T-cell (primary cell): ENCODE measurements around the gene VANGL1. TPM values are rescaled to one million over a fixed set of nuclear protein-coding genes. Genes with fewer than 3 reads are reported as not detected.

ENCODE experiments used
- ATAC-seq, 4 experiments: fragments of 200-7000 bp in 3 of 4; fragments of 150-1000 bp in 1 of 4; cut with Tn5 transposase; replicated peaks in 1 of 4; 1 replicate in 3 of 4; 2 replicates in 1 of 4; pipeline ENCODE4 v1.10.0; 2021; ENCODE audit warnings: moderate library complexity in 3 of 4, mild to moderate bottlenecking in 2 of 4, moderate number of reproducible peaks in 1 of 4
- CTCF ChIA-PET, 2 donors: fragments of 300-600 bp; sonication (Branson Sonifier 250); formaldehyde crosslinking; loops; one replicate each; lab custom pipeline; 2022; ENCODE audit warnings: antibody characterized with exemption in 2 of 2; lab: Charles Lee
- POLR2A ChIA-PET, 2 donors: fragments of 300-600 bp; sonication (Branson Sonifier 250); formaldehyde crosslinking; loops; one replicate each; lab custom pipeline; 2022; ENCODE audit warnings: antibody characterized with exemption in 2 of 2; lab: Charles Lee
- DNase-seq, 35 experiments: peaks; one replicate each; pipeline versions ENCODE4 v3.0.0 to v3.0.0-alpha.2; 2013 to 2023
- H3K27ac ChIP-seq: one replicate; pipeline ENCODE4 v1.5.1; 2013; ENCODE audit warnings: low read length
- H3K27me3 ChIP-seq, 2 experiments: replicated peaks in 1 of 2; 1 replicate in 1 of 2; 2 replicates in 1 of 2; pipeline versions ENCODE4 v1.6.1 to v1.7.0; 2013; ENCODE audit warnings: low read length in 1 of 2, mixed read lengths in 1 of 2; ENCODE audit not compliant: control insufficient read depth in 2 of 2, insufficient read depth in 2 of 2; ENCODE audit errors: extremely low read depth in 1 of 2
- H3K36me3 ChIP-seq, 2 donors: 1 replicate in 1 of 2; 2 replicates in 1 of 2; pipeline versions ENCODE4 v1.6.1 to v1.7.0; 2013; ENCODE audit warnings: low read length in 1 of 2; ENCODE audit not compliant: control insufficient read depth in 2 of 2, insufficient read depth in 1 of 2; ENCODE audit errors: extremely low read depth in 1 of 2
- H3K4me1 ChIP-seq, 2 experiments: 1 replicate in 1 of 2; 2 replicates in 1 of 2; pipeline versions ENCODE4 v1.6.1 to v1.7.0; 2013; ENCODE audit warnings: low read length in 2 of 2, mixed read lengths in 1 of 2; ENCODE audit not compliant: insufficient read depth in 2 of 2, control insufficient read depth in 1 of 2; ENCODE audit errors: extremely low read depth in 1 of 2
- H3K4me3 ChIP-seq, 2 donors: 1 replicate in 1 of 2; 2 replicates in 1 of 2; pipeline versions ENCODE4 v1.5.1 to v1.7.0; 2013; ENCODE audit warnings: mild to moderate bottlenecking in 2 of 2, low read length in 1 of 2, moderate library complexity in 1 of 2; ENCODE audit not compliant: control insufficient read depth in 1 of 2; ENCODE audit errors: extremely low read depth in 1 of 2
- H3K9me3 ChIP-seq: 2 replicates; pipeline ENCODE4 v1.7.0; 2013
- H3K27ac Mint-ChIP-seq, 2 donors: one replicate each; pipeline ENCODE4 v1.8.0; 2020 to 2021; ENCODE audit warnings: mild to moderate bottlenecking in 2 of 2, mixed read lengths in 2 of 2
- H3K27me3 Mint-ChIP-seq, 2 donors: one replicate each; pipeline ENCODE4 v1.8.0; 2021 to 2022; ENCODE audit warnings: mixed read lengths in 2 of 2
- H3K36me3 Mint-ChIP-seq: one replicate; pipeline ENCODE4 v1.8.0; 2021; ENCODE audit warnings: mixed read lengths
- H3K4me1 Mint-ChIP-seq, 3 donors: one replicate each; pipeline ENCODE4 v1.8.0; 2020 to 2022; ENCODE audit warnings: mixed read lengths in 3 of 3, mild to moderate bottlenecking in 1 of 3
- H3K4me3 Mint-ChIP-seq, 3 donors: one replicate each; pipeline ENCODE4 v1.8.0; 2020 to 2022; ENCODE audit warnings: mild to moderate bottlenecking in 3 of 3, mixed read lengths in 3 of 3, moderate library complexity in 3 of 3
- H3K9me3 Mint-ChIP-seq, 3 donors: one replicate each; pipeline ENCODE4 v1.8.0; 2020 to 2022; ENCODE audit warnings: mixed read lengths in 3 of 3
- WGBS: methylation state at CpG from one replicate; pipeline ENCODE4 v1.1.5; 2013; ENCODE audit warnings: missing lambda C conversion rate; ENCODE audit not compliant: insufficient coverage; 5-methylcytosine and 5-hydroxymethylcytosine counted together
- total RNA-seq, 35 experiments: library from RNA in 6 of 35; stranded (reverse) in 6 of 35; fragments of 120-200 nt in 1 of 35; gene quantifications; one replicate each; pipeline versions ENCODE4 v1.2.1 to v1.2.4 and lab custom pipeline; 2013 to 2026

Gene VANGL1
- total RNA-seq, 5 donors from 2014 or later (not counting 1 experiment from before 2014, with no cell fraction given) = 1.7 to 2.5 (median 2.4) TPM

GRCh38 chr1:115672224-115673009 lies 30.6 kb downstream of the VANGL1 start:
- Histone ChIP-seq H3K36me3 (peaks cover 0 to 6% of the 10 kb centered on the region in 2 donors), H3K27me3 (no peaks in the 10 kb centered on the region), H3K4me3 (no peak overlapping the region), H3K4me1 (no peaks in the 10 kb centered on the region), H3K27ac (no peak overlapping the region), H3K9me3 (no peaks in the 10 kb centered on the region)
- 93% methylated on average over 13 of the region's 13 CpGs for WGBS
- DNase-seq (no peak), ATAC-seq (no peak)
- no peaks in the 10 kb centered on the region for H3K9me3 Mint-ChIP-seq
- POLR2A ChIA-PET = no interaction called here
- no peaks in the 10 kb centered on the region for H3K36me3 Mint-ChIP-seq
- peaks cover 0 to 3% (median 0%) of the 10 kb centered on the region in 3 donors for H3K4me1 Mint-ChIP-seq
- H3K27me3 Mint-ChIP-seq = no peaks in the 10 kb centered on the region
- CTCF ChIA-PET = interaction anchor here in 1 of 2 donors (0.6 kb wide), 1 partner anchor 32 kb away, joined by 4 read pairs; no protein-coding TSS in a partner anchor
- H3K27ac Mint-ChIP-seq = no peak overlapping the region
- no peak overlapping the region for H3K4me3 Mint-ChIP-seq

- ChIA-PET POLR2A (no interaction called here), CTCF (no interaction called here)
- H3K27ac Mint-ChIP-seq = no peak overlapping the region
- Histone ChIP-seq H3K27ac (no peak overlapping the region), H3K27me3 (no peaks in the 10 kb centered on the region), H3K4me1 (no peaks in the 10 kb centered on the region), H3K36me3 (peaks cover 0 to 2% of the 10 kb centered on the region in 2 donors), H3K4me3 (no peak overlapping the region), H3K9me3 (no peaks in the 10 kb centered on the region)
- H3K36me3 Mint-ChIP-seq = no peaks in the 10 kb centered on the region
- ATAC-seq (no peak), DNase-seq (no peak)
- WGBS = 95% methylated on average over 5 of the region's 7 CpGs
- no peaks in the 10 kb centered on the region for H3K9me3 Mint-ChIP-seq
- no peaks in the 10 kb centered on the region for H3K27me3 Mint-ChIP-seq
- no peak overlapping the region for H3K4me3 Mint-ChIP-seq
- peaks cover 0 to 3% (median 0%) of the 10 kb centered on the region in 3 donors for H3K4me1 Mint-ChIP-seq
These were observed 34.9 kb downstream of the VANGL1 start for GRCh38 chr1:115676498-115677181.

- no peak for DNase-seq
- H3K27ac ChIP-seq = no peak overlapping the region
- no peaks in the 10 kb centered on the region for H3K4me1 ChIP-seq
- no peak overlapping the region for H3K4me3 Mint-ChIP-seq
- 91% methylated on average over 1 of the region's 3 CpGs for WGBS
- H3K27me3 Mint-ChIP-seq = no peaks in the 10 kb centered on the region
- CTCF ChIA-PET = no interaction called here
- no peak for ATAC-seq
- no peaks in the 10 kb centered on the region for H3K27me3 ChIP-seq
- H3K36me3 Mint-ChIP-seq = no peaks in the 10 kb centered on the region
- H3K4me3 ChIP-seq = no peak overlapping the region
- peaks cover 0 to 2% of the 10 kb centered on the region in 2 donors for H3K36me3 ChIP-seq
- H3K9me3 ChIP-seq = no peaks in the 10 kb centered on the region
- H3K27ac Mint-ChIP-seq = no peak overlapping the region
- peaks cover 0 to 3% (median 0%) of the 10 kb centered on the region in 3 donors for H3K4me1 Mint-ChIP-seq
- POLR2A ChIA-PET = no interaction called here
- H3K9me3 Mint-ChIP-seq = no peaks in the 10 kb centered on the region
These were observed 35.4 kb downstream of the VANGL1 start for GRCh38 chr1:115677182-115677555.

GRCh38 chr1:115677565-115677964 lies 35.8 kb downstream of the VANGL1 start:
- H3K9me3 ChIP-seq = no peaks in the 10 kb centered on the region

GRCh38 chr1:115678141-115678540 lies 36.4 kb downstream of the VANGL1 start:
- Mint-ChIP-seq H3K9me3 (no peaks in the 10 kb centered on the region), H3K4me1 (peaks cover 0 to 3% (median 0%) of the 10 kb centered on the region in 3 donors), H3K27me3 (no peaks in the 10 kb centered on the region), H3K4me3 (no peak overlapping the region), H3K36me3 (no peaks in the 10 kb centered on the region), H3K27ac (no peak overlapping the region)
- no peaks in the 10 kb centered on the region for H3K9me3 ChIP-seq
- ChIA-PET POLR2A (no interaction called here), CTCF (interaction anchor here in 1 of 2 donors (0.7 kb wide), 1 partner anchor 68 kb away, joined by 5 read pairs; no protein-coding TSS in a partner anchor)
- DNase-seq (no peak), ATAC-seq (no peak)
- no peaks in the 10 kb centered on the region for H3K36me3 ChIP-seq
- WGBS = 98% methylated on average over 4 of the region's 5 CpGs
- no peak overlapping the region for H3K27ac ChIP-seq
- H3K4me3 ChIP-seq = no peak overlapping the region
- no peaks in the 10 kb centered on the region for H3K4me1 ChIP-seq
- no peaks in the 10 kb centered on the region for H3K27me3 ChIP-seq

More at GRCh38 chr1:115677565-115677964, 35.8 kb downstream of the VANGL1 start:
- no peak for DNase-seq
- H3K4me1 ChIP-seq = no peaks in the 10 kb centered on the region
- Mint-ChIP-seq H3K4me3 (no peak overlapping the region), H3K9me3 (no peaks in the 10 kb centered on the region), H3K27ac (no peak overlapping the region), H3K27me3 (no peaks in the 10 kb centered on the region), H3K4me1 (peaks cover 0 to 3% (median 0%) of the 10 kb centered on the region in 3 donors), H3K36me3 (no peaks in the 10 kb centered on the region)
- no peaks in the 10 kb centered on the region for H3K27me3 ChIP-seq
- no peak overlapping the region for H3K4me3 ChIP-seq
- POLR2A ChIA-PET = no interaction called here
- 100% methylated on average over 1 of the region's 1 CpG for WGBS
- CTCF ChIA-PET = no interaction called here
- H3K27ac ChIP-seq = no peak overlapping the region
- no peaks in the 10 kb centered on the region for H3K36me3 ChIP-seq
- no peak for ATAC-seq

- Mint-ChIP-seq H3K4me1 (peaks cover 0 to 3% (median 0%) of the 10 kb centered on the region in 3 donors), H3K36me3 (no peaks in the 10 kb centered on the region), H3K4me3 (no peak overlapping the region), H3K27me3 (no peaks in the 10 kb centered on the region), H3K9me3 (no peaks in the 10 kb centered on the region), H3K27ac (no peak overlapping the region)
- DNase-seq (no peak), ATAC-seq (no peak)
- H3K9me3 ChIP-seq = no peaks in the 10 kb centered on the region
- H3K36me3 ChIP-seq = no peaks in the 10 kb centered on the region
- no peaks in the 10 kb centered on the region for H3K4me1 ChIP-seq
- no peak overlapping the region for H3K4me3 ChIP-seq
- whole genome bisulfite sequencing = 88% methylated on average over 7 of the region's 8 CpGs
- ChIA-PET CTCF (interaction anchor here in 1 of 2 donors (0.6 kb wide), 1 partner anchor 841 kb away, joined by 3 read pairs; no protein-coding TSS in a partner anchor), POLR2A (no interaction called here)
- H3K27ac ChIP-seq = no peak overlapping the region
- H3K27me3 ChIP-seq = no peaks in the 10 kb centered on the region
These were observed 37.4 kb downstream of the VANGL1 start for GRCh38 chr1:115679141-115679611.
